HepG2 (cell line): Measurements from ENCODE around the gene BPI. TPM values are rescaled to one million over a fixed set of nuclear protein-coding genes. Genes with fewer than 3 reads are reported as not detected.

Experiments
- ARNTL ChIP-seq: sonication (generic); formaldehyde crosslinking; IDR thresholded peaks from 2 replicates; pipeline ENCODE4 v1.4.0; 2020; ENCODE audit warnings: mild to moderate bottlenecking, missing genetic modification reagents
- ATAD3A ChIP-seq: sonication (generic); formaldehyde crosslinking; IDR thresholded peaks from 2 replicates; pipeline ENCODE4 v1.4.0; 2020; ENCODE audit warnings: missing genetic modification reagents
- BCL6 ChIP-seq: IDR thresholded peaks from 2 replicates; pipeline ENCODE4 v1.6.1; 2016; ENCODE audit warnings: missing genetic modification reagents, missing compliant biosample characterization
- CBFB ChIP-seq: sonication (generic); formaldehyde crosslinking; IDR thresholded peaks from 2 replicates; pipeline ENCODE4 v1.4.0; 2020; ENCODE audit warnings: missing genetic modification reagents
- GPN1 ChIP-seq: sonication (generic); formaldehyde crosslinking; IDR thresholded peaks from 2 replicates; pipeline ENCODE4 v1.5.1; 2020; ENCODE audit warnings: missing genetic modification reagents, borderline replicate concordance
- IKZF1 ChIP-seq: fragments of 450-650 bp; IDR thresholded peaks from 2 replicates; pipeline ENCODE4 v1.7.1; 2016
- MAFG ChIP-seq: sonication (generic); formaldehyde crosslinking; IDR thresholded peaks from 2 replicates; pipeline ENCODE4 v1.5.1; 2020; ENCODE audit warnings: mild to moderate bottlenecking, missing genetic modification reagents
- NR2F1 ChIP-seq, 2 experiments: fragments of 450-650 bp in 1 of 2; formaldehyde crosslinking in 1 of 2; IDR thresholded peaks; 2 replicates each; pipeline versions ENCODE4 v1.5.0 to v1.6.1; 2016 to 2020; ENCODE audit warnings: mild to moderate bottlenecking in 1 of 2, missing compliant biosample characterization in 1 of 2, missing genetic modification reagents in 1 of 2, moderate library complexity in 1 of 2
- NR2F2 ChIP-seq: IDR thresholded peaks from 2 replicates; pipeline ENCODE4 v1.6.1; 2012; ENCODE audit warnings: low read depth, inconsistent platforms, borderline replicate concordance
- RFX1 ChIP-seq: fragments of 450-650 bp; IDR thresholded peaks from 2 replicates; pipeline ENCODE4 v1.6.1; 2017
- SIN3B ChIP-seq: fragments of 150-350 bp; IDR thresholded peaks from 2 replicates; pipeline ENCODE4 v1.6.1; 2014; ENCODE audit warnings: low read length
- SKI ChIP-seq: fragments of 450-650 bp; IDR thresholded peaks from one replicate; pipeline ENCODE4 v1.6.1; 2018; ENCODE audit warnings: mild to moderate bottlenecking; ENCODE audit not compliant: partially characterized antibody
- TARDBP ChIP-seq: sonication (generic); formaldehyde crosslinking; IDR thresholded peaks from 2 replicates; pipeline ENCODE4 v1.8.0; 2022; ENCODE audit warnings: mild to moderate bottlenecking, missing genetic modification reagents
- ZBTB21 ChIP-seq: sonication (generic); formaldehyde crosslinking; IDR thresholded peaks from 2 replicates; pipeline ENCODE4 v1.4.0; 2020; ENCODE audit warnings: missing genetic modification reagents
- ZC3H13 ChIP-seq: sonication (generic); formaldehyde crosslinking; IDR thresholded peaks from 2 replicates; pipeline ENCODE4 v1.8.1; 2023; ENCODE audit warnings: mild to moderate bottlenecking, missing genetic modification reagents, moderate library complexity
- ZKSCAN8 ChIP-seq: IDR thresholded peaks from 2 replicates; pipeline ENCODE4 v1.6.1; 2016; ENCODE audit warnings: borderline replicate concordance, missing genetic modification reagents, missing compliant biosample characterization
- ZNF234 ChIP-seq: sonication (generic); formaldehyde crosslinking; conservative IDR thresholded peaks from 2 replicates; pipeline ENCODE4 v1.5.1; 2020; ENCODE audit warnings: mild to moderate bottlenecking, missing genetic modification reagents
- ZNF3 ChIP-seq: IDR thresholded peaks from 2 replicates; pipeline ENCODE4 v1.7.0; 2017; ENCODE audit warnings: inconsistent platforms
- ZNF329 ChIP-seq: sonication (generic); formaldehyde crosslinking; IDR thresholded peaks from 2 replicates; pipeline ENCODE4 v1.9.0; 2021; ENCODE audit warnings: low read depth, mild to moderate bottlenecking, missing genetic modification reagents
- ZNF382 ChIP-seq: sonication (generic); formaldehyde crosslinking; IDR thresholded peaks from 2 replicates; pipeline ENCODE4 v1.5.0; 2020; ENCODE audit warnings: missing genetic modification reagents, mild to moderate bottlenecking, borderline replicate concordance
- ZNF451 ChIP-seq: sonication (generic); formaldehyde crosslinking; IDR thresholded peaks from 2 replicates; pipeline ENCODE4 v1.5.0; 2020; ENCODE audit warnings: mild to moderate bottlenecking, missing genetic modification reagents
- ZNF709 ChIP-seq: sonication (generic); formaldehyde crosslinking; IDR thresholded peaks from 2 replicates; pipeline ENCODE4 v1.5.0; 2020; ENCODE audit warnings: mild to moderate bottlenecking, missing genetic modification reagents
- ZNF746 ChIP-seq: sonication (generic); formaldehyde crosslinking; IDR thresholded peaks from 2 replicates; pipeline ENCODE4 v1.8.0; 2022; ENCODE audit warnings: mild to moderate bottlenecking, missing genetic modification reagents
- polyA plus RNA-seq, 8 experiments: library from polyadenylated mRNA; depleted of rRNA in 3 of 8; stranded (reverse) in 7 of 8; unstranded in 1 of 8; fragments of >200 nt; fragmentation: Illumina TruSeq in 4 of 8; extraction: Trizol in 4 of 8; gene quantifications; 2 replicates each; pipeline versions ENCODE4 v1.2.1 to v1.2.3, GENCODE V29; 2011 to 2016; ENCODE audit warnings: low read depth in 4 of 8, missing spikeins in 1 of 8, mixed read lengths in 1 of 8; ENCODE audit not compliant: insufficient read depth in 1 of 8
- total RNA-seq, 5 experiments: library from RNA; depleted of rRNA; stranded (reverse); fragments of >200 nt; fragmentation: Illumina TruSeq; extraction: Trizol; gene quantifications; 2 replicates each; pipeline ENCODE4 v1.2.3, GENCODE V29; 2016; ENCODE audit warnings: low read depth in 1 of 5
- TF ChIP-seq, protein P1 (sequence below): IDR thresholded peaks from 2 replicates; pipeline ENCODE4 v1.6.1; 2016; ENCODE audit warnings: missing compliant biosample characterization, missing genetic modification reagents, borderline replicate concordance
- TF ChIP-seq, protein P2 (sequence below): sonication (generic); formaldehyde crosslinking; IDR thresholded peaks from 2 replicates; pipeline ENCODE4 v1.8.1; 2023; ENCODE audit warnings: mild to moderate bottlenecking, missing genetic modification reagents
- TF ChIP-seq, protein P3 (sequence below): sonication (generic); formaldehyde crosslinking; IDR thresholded peaks from 2 replicates; pipeline ENCODE4 v1.8.1; 2023; ENCODE audit warnings: mild to moderate bottlenecking, missing genetic modification reagents, borderline replicate concordance
- TF ChIP-seq, protein P4 (sequence below): sonication (generic); formaldehyde crosslinking; conservative IDR thresholded peaks from 2 replicates; pipeline ENCODE4 v1.4.0; 2020; ENCODE audit warnings: mild to moderate bottlenecking, missing genetic modification reagents, moderate library complexity

BPI gene
- total and polyA plus RNA-seq, 2 of the 13 experiments (the other 11 are each of a cell fraction or from before 2014, with no cell fraction given) = not detected

DNA sequence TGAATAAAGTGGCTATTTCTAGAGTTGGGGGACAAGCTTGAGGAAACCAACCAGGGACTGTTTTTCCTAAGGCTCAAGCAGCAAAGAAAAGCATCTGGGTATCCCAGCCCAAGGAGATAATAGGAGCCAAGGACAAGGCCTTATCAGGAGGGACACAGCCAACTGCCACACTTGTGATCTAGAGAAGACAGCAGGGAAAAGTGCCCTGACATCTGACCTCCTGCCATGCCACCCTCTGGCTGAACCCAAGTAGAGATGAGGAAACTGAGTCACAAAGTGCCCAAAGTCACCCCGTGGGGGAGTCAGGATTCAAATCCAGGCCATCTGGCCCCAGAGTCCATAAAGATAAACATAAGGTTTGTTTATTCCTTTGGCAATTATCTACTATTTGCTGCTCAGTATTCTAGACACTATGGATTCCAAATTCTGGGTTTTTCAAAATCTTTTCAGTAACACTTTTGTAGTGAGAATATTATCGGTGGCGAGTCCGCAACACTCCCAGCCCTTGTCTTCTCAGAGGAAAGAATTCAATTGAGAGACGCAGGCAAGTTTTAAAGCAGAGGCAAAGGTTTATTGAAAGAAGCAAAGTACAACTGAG lies 38.9 kb downstream of the BPI start (continued):
- TF ChIP-seq, protein P1, sequence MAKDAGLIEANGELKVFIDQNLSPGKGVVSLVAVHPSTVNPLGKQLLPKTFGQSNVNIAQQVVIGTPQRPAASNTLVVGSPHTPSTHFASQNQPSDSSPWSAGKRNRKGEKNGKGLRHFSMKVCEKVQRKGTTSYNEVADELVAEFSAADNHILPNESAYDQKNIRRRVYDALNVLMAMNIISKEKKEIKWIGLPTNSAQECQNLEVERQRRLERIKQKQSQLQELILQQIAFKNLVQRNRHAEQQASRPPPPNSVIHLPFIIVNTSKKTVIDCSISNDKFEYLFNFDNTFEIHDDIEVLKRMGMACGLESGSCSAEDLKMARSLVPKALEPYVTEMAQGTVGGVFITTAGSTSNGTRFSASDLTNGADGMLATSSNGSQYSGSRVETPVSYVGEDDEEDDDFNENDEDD = no peak
- TF ChIP-seq SIN3B (no peak), SKI (no peak), NR2F1 (CRISPR knock-in tag; IDR thresholded peaks at IDR 0.05) (peak in 1 of 2 experiments; percentile 39; a peak in 1 of 4 replicates), ZNF3 (CRISPR knock-in tag) (no peak), ZNF709 (CRISPR knock-in tag) (no peak), ZNF329 (0 out of 2 replicates have a peak, but pooled peaks have one; percentile 11), ZNF382 (CRISPR knock-in tag) (no peak), ZKSCAN8 (CRISPR knock-in tag) (no peak), ARNTL (CRISPR knock-in tag) (no peak), RFX1 (no peak), MAFG (CRISPR knock-in tag) (no peak), CBFB (CRISPR knock-in tag) (no peak), IKZF1 (no peak), ZC3H13 (CRISPR knock-in tag) (no peak), ZNF746 (peak; percentile 37; the same call in 1 of the 2 replicates), TARDBP (no peak), ZBTB21 (CRISPR knock-in tag) (no peak), BCL6 (CRISPR knock-in tag) (no peak), ZNF234 (CRISPR knock-in tag) (0 out of 2 replicates have a peak, but pooled peaks have one; percentile 31), NR2F2 (0 out of 2 replicates have a peak, but pooled peaks have one; percentile 17), ZNF451 (no peak), GPN1 (CRISPR knock-in tag) (no peak), ATAD3A (CRISPR knock-in tag) (no peak)
- TF ChIP-seq, protein P2, sequence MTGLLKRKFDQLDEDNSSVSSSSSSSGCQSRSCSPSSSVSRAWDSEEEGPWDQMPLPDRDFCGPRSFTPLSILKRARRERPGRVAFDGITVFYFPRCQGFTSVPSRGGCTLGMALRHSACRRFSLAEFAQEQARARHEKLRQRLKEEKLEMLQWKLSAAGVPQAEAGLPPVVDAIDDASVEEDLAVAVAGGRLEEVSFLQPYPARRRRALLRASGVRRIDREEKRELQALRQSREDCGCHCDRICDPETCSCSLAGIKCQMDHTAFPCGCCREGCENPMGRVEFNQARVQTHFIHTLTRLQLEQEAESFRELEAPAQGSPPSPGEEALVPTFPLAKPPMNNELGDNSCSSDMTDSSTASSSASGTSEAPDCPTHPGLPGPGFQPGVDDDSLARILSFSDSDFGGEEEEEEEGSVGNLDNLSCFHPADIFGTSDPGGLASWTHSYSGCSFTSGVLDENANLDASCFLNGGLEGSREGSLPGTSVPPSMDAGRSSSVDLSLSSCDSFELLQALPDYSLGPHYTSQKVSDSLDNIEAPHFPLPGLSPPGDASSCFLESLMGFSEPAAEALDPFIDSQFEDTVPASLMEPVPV = 0 out of 2 replicates have a peak, but pooled peaks have one; percentile 13
- TF ChIP-seq, protein P3, sequence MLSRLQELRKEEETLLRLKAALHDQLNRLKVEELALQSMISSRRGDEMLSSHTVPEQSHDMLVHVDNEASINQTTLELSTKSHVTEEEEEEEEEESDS (CRISPR knock-in tag) = peak; percentile 83; the same call in 1 of the 2 replicates
- TF ChIP-seq, protein P4, sequence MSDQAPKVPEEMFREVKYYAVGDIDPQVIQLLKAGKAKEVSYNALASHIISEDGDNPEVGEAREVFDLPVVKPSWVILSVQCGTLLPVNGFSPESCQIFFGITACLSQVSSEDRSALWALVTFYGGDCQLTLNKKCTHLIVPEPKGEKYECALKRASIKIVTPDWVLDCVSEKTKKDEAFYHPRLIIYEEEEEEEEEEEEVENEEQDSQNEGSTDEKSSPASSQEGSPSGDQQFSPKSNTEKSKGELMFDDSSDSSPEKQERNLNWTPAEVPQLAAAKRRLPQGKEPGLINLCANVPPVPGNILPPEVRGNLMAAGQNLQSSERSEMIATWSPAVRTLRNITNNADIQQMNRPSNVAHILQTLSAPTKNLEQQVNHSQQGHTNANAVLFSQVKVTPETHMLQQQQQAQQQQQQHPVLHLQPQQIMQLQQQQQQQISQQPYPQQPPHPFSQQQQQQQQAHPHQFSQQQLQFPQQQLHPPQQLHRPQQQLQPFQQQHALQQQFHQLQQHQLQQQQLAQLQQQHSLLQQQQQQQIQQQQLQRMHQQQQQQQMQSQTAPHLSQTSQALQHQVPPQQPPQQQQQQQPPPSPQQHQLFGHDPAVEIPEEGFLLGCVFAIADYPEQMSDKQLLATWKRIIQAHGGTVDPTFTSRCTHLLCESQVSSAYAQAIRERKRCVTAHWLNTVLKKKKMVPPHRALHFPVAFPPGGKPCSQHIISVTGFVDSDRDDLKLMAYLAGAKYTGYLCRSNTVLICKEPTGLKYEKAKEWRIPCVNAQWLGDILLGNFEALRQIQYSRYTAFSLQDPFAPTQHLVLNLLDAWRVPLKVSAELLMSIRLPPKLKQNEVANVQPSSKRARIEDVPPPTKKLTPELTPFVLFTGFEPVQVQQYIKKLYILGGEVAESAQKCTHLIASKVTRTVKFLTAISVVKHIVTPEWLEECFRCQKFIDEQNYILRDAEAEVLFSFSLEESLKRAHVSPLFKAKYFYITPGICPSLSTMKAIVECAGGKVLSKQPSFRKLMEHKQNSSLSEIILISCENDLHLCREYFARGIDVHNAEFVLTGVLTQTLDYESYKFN (CRISPR knock-in tag) = 0 out of 2 replicates have a peak, but pooled peaks have one; percentile 22
